Neutrophil (primary cell): Measurements from ENCODE around the gene CCDC146.

Experiments used
- H3K27ac ChIP-seq: fragments of 200-600 bp; sonication (generic); 2 replicates; pipeline ENCODE4 v1.5.1; 2016; ENCODE audit warnings: mild to moderate bottlenecking, moderate library complexity
- H3K27me3 ChIP-seq: fragments of 200-600 bp; sonication (generic); 2 replicates; pipeline ENCODE4 v1.6.0; 2016; ENCODE audit warnings: mild to moderate bottlenecking
- H3K36me3 ChIP-seq: fragments of 200-600 bp; sonication (generic); 2 replicates; pipeline ENCODE4 v1.5.1; 2017
- H3K4me1 ChIP-seq, 2 experiments: fragments of 200-600 bp in 1 of 2; sonication (generic) in 1 of 2; 1 replicate in 1 of 2; 2 replicates in 1 of 2; pipeline versions ENCODE4 v1.5.1 to v1.6.1; 2013 to 2016; ENCODE audit warnings: low read depth in 1 of 2, low read length in 1 of 2, mild to moderate bottlenecking in 1 of 2, moderate library complexity in 1 of 2; ENCODE audit not compliant: control insufficient read depth in 1 of 2, insufficient read depth in 1 of 2
- H3K4me3 ChIP-seq, 2 experiments: fragments of 200-600 bp in 1 of 2; sonication (generic) in 1 of 2; 1 replicate in 1 of 2; 2 replicates in 1 of 2; pipeline ENCODE4 v1.5.1; 2013 to 2016; ENCODE audit warnings: low read depth in 1 of 2, low read length in 1 of 2, mild to moderate bottlenecking in 1 of 2, moderate library complexity in 1 of 2
- H3K9me3 ChIP-seq: fragments of 200-600 bp; sonication (generic); 2 replicates; pipeline ENCODE4 v1.5.1; 2016
- TF ChIP-seq, protein P1 (sequence below): fragments of 200-600 bp; sonication (generic); IDR thresholded peaks from 2 replicates; pipeline ENCODE4 v1.5.1; 2016; ENCODE audit warnings: antibody characterized with exemption

Gene CCDC146

GRCh38 chr7:77295549-77295948 lies 173.1 kb downstream of the CCDC146 start:
- TF ChIP-seq, protein P1, sequence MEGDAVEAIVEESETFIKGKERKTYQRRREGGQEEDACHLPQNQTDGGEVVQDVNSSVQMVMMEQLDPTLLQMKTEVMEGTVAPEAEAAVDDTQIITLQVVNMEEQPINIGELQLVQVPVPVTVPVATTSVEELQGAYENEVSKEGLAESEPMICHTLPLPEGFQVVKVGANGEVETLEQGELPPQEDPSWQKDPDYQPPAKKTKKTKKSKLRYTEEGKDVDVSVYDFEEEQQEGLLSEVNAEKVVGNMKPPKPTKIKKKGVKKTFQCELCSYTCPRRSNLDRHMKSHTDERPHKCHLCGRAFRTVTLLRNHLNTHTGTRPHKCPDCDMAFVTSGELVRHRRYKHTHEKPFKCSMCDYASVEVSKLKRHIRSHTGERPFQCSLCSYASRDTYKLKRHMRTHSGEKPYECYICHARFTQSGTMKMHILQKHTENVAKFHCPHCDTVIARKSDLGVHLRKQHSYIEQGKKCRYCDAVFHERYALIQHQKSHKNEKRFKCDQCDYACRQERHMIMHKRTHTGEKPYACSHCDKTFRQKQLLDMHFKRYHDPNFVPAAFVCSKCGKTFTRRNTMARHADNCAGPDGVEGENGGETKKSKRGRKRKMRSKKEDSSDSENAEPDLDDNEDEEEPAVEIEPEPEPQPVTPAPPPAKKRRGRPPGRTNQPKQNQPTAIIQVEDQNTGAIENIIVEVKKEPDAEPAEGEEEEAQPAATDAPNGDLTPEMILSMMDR, result no peak
- H3K27ac ChIP-seq, result no peak overlapping the region
- H3K27me3 ChIP-seq, result no peaks in the 10 kb centered on the region
- H3K4me3 ChIP-seq, result no peak overlapping the region
- no peaks in the 10 kb centered on the region for H3K9me3 ChIP-seq
- H3K4me1 ChIP-seq, result peaks cover 8 to 10% of the 10 kb centered on the region in 2 experiments
- H3K36me3 ChIP-seq, result no peaks in the 10 kb centered on the region

GRCh38 chr7:77306231-77307067 lies 184.0 kb downstream of the CCDC146 start:
- Histone ChIP-seq H3K27ac (no peak overlapping the region), H3K4me3 (no peak overlapping the region), H3K4me1 (peaks cover 8 to 12% of the 10 kb centered on the region in 2 experiments), H3K9me3 (no peaks in the 10 kb centered on the region), H3K27me3 (no peaks in the 10 kb centered on the region), H3K36me3 (peaks cover 18% of the 10 kb centered on the region)
- TF ChIP-seq, protein P1, result no peak

- no peaks in the 10 kb centered on the region for H3K27me3 ChIP-seq
- TF ChIP-seq, protein P1, result no peak
- H3K27ac ChIP-seq, result no peak overlapping the region
- peaks cover 41% of the 10 kb centered on the region for H3K36me3 ChIP-seq
- no peaks in the 10 kb centered on the region for H3K9me3 ChIP-seq
- peaks cover 8 to 12% of the 10 kb centered on the region in 2 experiments for H3K4me1 ChIP-seq
- no peak overlapping the region for H3K4me3 ChIP-seq
These were observed 186.4 kb downstream of the CCDC146 start for GRCh38 chr7:77308792-77309191.

GRCh38 chr7:77309714-77310220 lies 187.4 kb downstream of the CCDC146 start:
- H3K9me3 ChIP-seq, result no peaks in the 10 kb centered on the region
- no peak overlapping the region for H3K27ac ChIP-seq
- peaks cover 8 to 12% of the 10 kb centered on the region in 2 experiments for H3K4me1 ChIP-seq
- peaks cover 51% of the 10 kb centered on the region for H3K36me3 ChIP-seq
- H3K4me3 ChIP-seq, result no peak overlapping the region
- TF ChIP-seq, protein P1, result no peak
- no peaks in the 10 kb centered on the region for H3K27me3 ChIP-seq

GRCh38 chr7:77310982-77311381 lies 188.6 kb downstream of the CCDC146 start:
- Histone ChIP-seq H3K4me1 (peaks cover 8 to 12% of the 10 kb centered on the region in 2 experiments), H3K27ac (no peak overlapping the region), H3K4me3 (no peak overlapping the region), H3K27me3 (no peaks in the 10 kb centered on the region), H3K9me3 (no peaks in the 10 kb centered on the region), H3K36me3 (peaks cover 54% of the 10 kb centered on the region)
- TF ChIP-seq, protein P1, result no peak
